ENCODE results near the gene AUTS2. TPM values are rescaled to one million over a fixed set of nuclear protein-coding genes. Genes with fewer than 3 reads are reported as not detected.

Gene AUTS2
- total and polyA plus RNA-seq, 2 of the 8 experiments (the other 6 are each of a cell fraction or from before 2014, with no cell fraction given) = 25.9 to 101 TPM

- no peak for TF ChIP-seq POU5F1 (IDR thresholded peaks at IDR 0.05; ENCODE audit: low read depth, low read length)
Observed at GRCh38 chr7:69698109-69698825, 100.0 kb downstream of the AUTS2 start (continued).
